H1 (cell line): ENCODE results near the gene TP63. TPM values are rescaled to one million over a fixed set of nuclear protein-coding genes. Genes with fewer than 3 reads are reported as not detected.

Source experiments
- CTCF ChIA-PET: fragments of 300-600 bp; sonication (Branson Sonifier 250); formaldehyde crosslinking; loops from one replicate; lab custom pipeline; 2021; ENCODE audit not compliant: partially characterized antibody; lab: Charles Lee
- POLR2A ChIA-PET: fragments of 300-600 bp; sonication (Branson Sonifier 250); formaldehyde crosslinking; loops from one replicate; lab custom pipeline; 2021; ENCODE audit warnings: inconsistent platforms; ENCODE audit not compliant: partially characterized antibody; lab: Charles Lee
- DNase-seq, 2 experiments: peaks; one replicate each; pipeline versions ENCODE4 v3.0.0 to v3.0.0-alpha.2; 2010 to 2022; ENCODE audit warnings: low spot score in 2 of 2, low read depth in 1 of 2, mixed read lengths in 1 of 2
- FAIRE-seq: peaks from 2 replicates; lab custom pipeline; 2011; peaks lifted over from hg19 to GRCh38; lab: Jason Lieb, UNC
- H2AFZ ChIP-seq: 2 replicates; pipeline ENCODE4 v1.8.1; 2012; ENCODE audit warnings: low read length, inconsistent platforms
- H2AK5ac ChIP-seq: 2 replicates; pipeline ENCODE4 v1.6.1; 2013; ENCODE audit warnings: low read depth, low read length
- H2BK120ac ChIP-seq: replicated peaks from 2 replicates; pipeline ENCODE3; 2013; ENCODE audit warnings: low read depth, low read length, inconsistent platforms
- H2BK12ac ChIP-seq: 2 replicates; pipeline ENCODE4 v1.6.1; 2013; ENCODE audit warnings: low read depth, low read length
- H2BK15ac ChIP-seq: 2 replicates; pipeline ENCODE4 v1.6.1; 2013; ENCODE audit warnings: low read length
- H2BK20ac ChIP-seq: 2 replicates; pipeline ENCODE4 v1.6.1; 2013; ENCODE audit warnings: low read length
- H2BK5ac ChIP-seq: 2 replicates; pipeline ENCODE4 v1.6.1; 2013; ENCODE audit warnings: low read depth, low read length
- H3K14ac ChIP-seq: 2 replicates; pipeline ENCODE4 v1.6.1; 2013; ENCODE audit warnings: inconsistent platforms; ENCODE audit not compliant: insufficient read length
- H3K18ac ChIP-seq: 2 replicates; pipeline ENCODE4 v1.6.1; 2013; ENCODE audit warnings: low read length; ENCODE audit errors: extremely low read depth
- H3K23ac ChIP-seq: 2 replicates; pipeline ENCODE4 v1.6.1; 2013; ENCODE audit warnings: inconsistent platforms; ENCODE audit not compliant: insufficient read length
- H3K23me2 ChIP-seq: 2 replicates; pipeline ENCODE4 v1.6.1; 2013; ENCODE audit warnings: low read depth, low read length
- H3K27ac ChIP-seq: 2 replicates; pipeline ENCODE4 v1.6.1; 2011; ENCODE audit warnings: low read depth, low read length, inconsistent platforms
- H3K27me3 ChIP-seq, 4 experiments: replicated peaks in 1 of 4; 1 replicate in 1 of 4; 2 replicates in 3 of 4; pipeline versions ENCODE4 v1.6.1 to v1.8.1; 2011 to 2013; ENCODE audit warnings: low read length in 3 of 4, mild to moderate bottlenecking in 3 of 4, inconsistent platforms in 2 of 4, mixed read lengths in 2 of 4, moderate library complexity in 1 of 4; ENCODE audit not compliant: control insufficient read depth in 3 of 4, insufficient read depth in 3 of 4; ENCODE audit errors: extremely low read depth in 1 of 4
- H3K36me3 ChIP-seq, 4 experiments: 2 replicates each; pipeline versions ENCODE4 v1.6.1 to v1.8.1; 2011 to 2013; ENCODE audit warnings: mild to moderate bottlenecking in 4 of 4, low read length in 3 of 4, moderate library complexity in 2 of 4, control low read depth in 1 of 4, inconsistent platforms in 1 of 4; ENCODE audit not compliant: insufficient read depth in 4 of 4, control insufficient read depth in 2 of 4
- H3K4ac ChIP-seq: replicated peaks from 2 replicates; pipeline ENCODE3; 2013; ENCODE audit warnings: low read length, low read depth, mixed read lengths, inconsistent platforms; ENCODE audit not compliant: insufficient read length
- H3K4me1 ChIP-seq, 4 experiments: replicated peaks in 1 of 4; 1 replicate in 1 of 4; 2 replicates in 3 of 4; pipeline versions ENCODE4 v1.6.1 to v1.8.1; 2011 to 2013; ENCODE audit warnings: low read length in 3 of 4, inconsistent platforms in 2 of 4, mixed read lengths in 1 of 4; ENCODE audit not compliant: insufficient read depth in 4 of 4, control insufficient read depth in 3 of 4
- H3K4me2 ChIP-seq, 2 experiments: 2 replicates each; pipeline versions ENCODE4 v1.6.1 to v1.8.1; 2011 to 2013; ENCODE audit warnings: low read depth in 2 of 2, low read length in 2 of 2, control low read depth in 1 of 2, inconsistent platforms in 1 of 2, mild to moderate bottlenecking in 1 of 2; ENCODE audit not compliant: insufficient read depth in 1 of 2
- H3K4me3 ChIP-seq, 4 experiments: fragments of 200-600, 300-600 bp in 1 of 4; sonication (generic), shearing (Covaris generic), sonication (Bioruptor Twin) in 1 of 4; 2 replicates each; pipeline versions ENCODE4 v1.5.1 to v1.8.1; 2011 to 2016; ENCODE audit warnings: low read length in 4 of 4, low read depth in 3 of 4, control low read depth in 2 of 4, inconsistent platforms in 2 of 4, mild to moderate bottlenecking in 2 of 4, mixed read lengths in 1 of 4, moderate library complexity in 1 of 4; ENCODE audit not compliant: insufficient read depth in 2 of 4; ENCODE audit errors: extremely low read depth in 1 of 4
- H3K56ac ChIP-seq: replicated peaks from 2 replicates; pipeline ENCODE3; 2013; ENCODE audit warnings: low read depth, mild to moderate bottlenecking, mixed read lengths, low read length, inconsistent platforms; ENCODE audit not compliant: insufficient read length
- H3K79me1 ChIP-seq: 2 replicates; pipeline ENCODE4 v1.6.1; 2013; ENCODE audit warnings: low read depth, low read length, control low read depth
- H3K79me2 ChIP-seq, 2 experiments: 2 replicates each; pipeline versions ENCODE4 v1.6.1 to v1.8.1; 2012 to 2013; ENCODE audit warnings: low read length in 2 of 2, mild to moderate bottlenecking in 2 of 2, inconsistent platforms in 1 of 2; ENCODE audit not compliant: insufficient read depth in 2 of 2, control insufficient read depth in 1 of 2
- H3K9ac ChIP-seq, 4 experiments: replicated peaks in 1 of 4; 1 replicate in 1 of 4; 2 replicates in 3 of 4; pipeline versions ENCODE4 v1.6.1 to v1.8.1; 2011 to 2013; ENCODE audit warnings: low read depth in 3 of 4, low read length in 3 of 4, control low read depth in 2 of 4, mild to moderate bottlenecking in 2 of 4, moderate library complexity in 2 of 4, inconsistent platforms in 1 of 4; ENCODE audit errors: extremely low read depth in 1 of 4
- H3K9me3 ChIP-seq, 2 experiments: 2 replicates each; pipeline versions ENCODE4 v1.6.1 to v1.8.1; 2012 to 2013; ENCODE audit warnings: mild to moderate bottlenecking in 2 of 2, moderate library complexity in 2 of 2, control low read depth in 1 of 2, inconsistent platforms in 1 of 2, low read depth in 1 of 2, low read length in 1 of 2, mixed read lengths in 1 of 2; ENCODE audit not compliant: insufficient read depth in 2 of 2
- H4K20me1 ChIP-seq, 2 experiments: replicated peaks in 1 of 2; 2 replicates each; pipeline versions ENCODE3 to v1.8.1; 2011 to 2013; ENCODE audit warnings: inconsistent platforms in 2 of 2, low read length in 2 of 2, mild to moderate bottlenecking in 1 of 2; ENCODE audit not compliant: insufficient read depth in 2 of 2, control insufficient read depth in 1 of 2
- H4K5ac ChIP-seq: 2 replicates; pipeline ENCODE4 v1.6.1; 2013; ENCODE audit warnings: low read length, low read depth, mixed read lengths, inconsistent platforms; ENCODE audit not compliant: insufficient read length
- H4K8ac ChIP-seq: 2 replicates; pipeline ENCODE4 v1.8.0; 2013; ENCODE audit warnings: mild to moderate bottlenecking, moderate library complexity, low read length, inconsistent platforms; ENCODE audit not compliant: insufficient read depth; ENCODE audit errors: extremely low read depth
- H4K91ac ChIP-seq: replicated peaks from 2 replicates; pipeline ENCODE3; 2013; ENCODE audit warnings: low read length, mixed read lengths, inconsistent platforms; ENCODE audit not compliant: insufficient read length
- ASH2L ChIP-seq: fragments of 200-600, 300-600 bp; sonication (generic); IDR thresholded peaks from one replicate; pipeline ENCODE4 v1.7.1; 2017; ENCODE audit warnings: low read length
- CBX5 ChIP-seq: fragments of 300-800, 300-1000 bp; sonication (generic); IDR thresholded peaks from 2 replicates; pipeline ENCODE4 v1.7.1; 2016; ENCODE audit warnings: antibody characterized with exemption, low read length, low read depth
- JUND ChIP-seq: IDR thresholded peaks from 2 replicates; pipeline ENCODE4 v1.6.1; 2011; ENCODE audit warnings: mild to moderate bottlenecking, improper control_type of control experiment, low read length
- SAP30 ChIP-seq: fragments of 300-600 bp; sonication (generic); IDR thresholded peaks from 2 replicates; pipeline ENCODE4 v1.7.1; 2012; ENCODE audit warnings: low read length, moderate library complexity, mild to moderate bottlenecking, inconsistent platforms; ENCODE audit not compliant: insufficient read depth, insufficient replicate concordance
- SP2 ChIP-seq: IDR thresholded peaks from 2 replicates; pipeline ENCODE4 v1.6.1; 2012; ENCODE audit warnings: mild to moderate bottlenecking, low read length, inconsistent platforms
- TBP ChIP-seq: IDR thresholded peaks from 2 replicates; pipeline ENCODE4 v1.6.1; 2011; ENCODE audit warnings: low read depth, low read length, improper control_type of control experiment
- WGBS, 2 experiments: shearing (Covaris generic) in 1 of 2; methylation state at CpG; one replicate each; pipeline versions ENCODE4 v1.1.6 to v1.1.7; 2013 to 2015; ENCODE audit warnings: low lambda C conversion rate in 2 of 2, mixed read lengths in 2 of 2, inconsistent platforms in 1 of 2, low coverage in 1 of 2, missing lambda C conversion rate in 1 of 2; ENCODE audit not compliant: insufficient replicate concordance in 2 of 2, insufficient coverage in 1 of 2, insufficient read length in 1 of 2; ENCODE audit errors: extremely low coverage in 1 of 2, missing lambda C conversion rate in 1 of 2; 5-methylcytosine and 5-hydroxymethylcytosine counted together
- polyA plus RNA-seq, 7 experiments: library from polyadenylated mRNA; depleted of rRNA in 3 of 7; stranded (reverse) in 5 of 7; unstranded in 2 of 7; fragments of >200 nt in 5 of 7; fragments of 200-250 nt in 2 of 7; gene quantifications; 1 replicate in 5 of 7; 2 replicates in 1 of 7; 4 replicates in 1 of 7; pipeline versions ENCODE4 v1.2.1 to v1.2.3, GENCODE V29; 2011 to 2013; ENCODE audit warnings: missing spikeins in 2 of 7, mixed read lengths in 2 of 7
- total RNA-seq: library from RNA; stranded (reverse); fragmentation: NEBNext Ultra II Directional; extraction: Animal tissue kit (Norgen Biotek cat#: 25700); gene quantifications from 2 replicates; pipeline ENCODE4 v1.2.1, GENCODE V29; 2021
- TF ChIP-seq, protein P1 (sequence below): IDR thresholded peaks from 2 replicates; pipeline ENCODE4 v1.6.1; 2011; ENCODE audit warnings: low read depth, mild to moderate bottlenecking, low read length; ENCODE audit not compliant: insufficient read depth

Gene TP63
- total and polyA plus RNA-seq, 2 of the 8 experiments (the other 6 are each of a cell fraction or from before 2014, with no cell fraction given): not detected

DNA sequence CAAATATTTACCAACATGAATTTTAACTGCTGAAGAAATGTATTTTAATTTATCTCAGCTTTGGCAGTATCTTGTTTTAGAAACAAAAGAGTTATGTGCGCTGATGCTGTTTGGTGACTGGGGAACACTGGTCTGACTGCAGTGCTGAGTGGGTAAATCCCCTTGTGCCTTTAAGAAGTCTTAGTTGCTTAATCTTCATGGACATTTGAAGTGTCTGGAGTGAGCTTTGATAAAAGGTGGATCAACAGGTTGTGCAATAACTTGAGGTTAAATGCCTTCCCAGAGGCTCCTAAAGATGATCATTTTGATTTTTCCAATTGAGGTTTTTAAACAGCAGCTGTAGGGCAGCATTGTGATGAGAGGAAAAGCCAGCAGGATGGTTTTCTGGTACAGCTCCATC lies 68.7 kb downstream of the TP63 start:
- TF ChIP-seq JUND: no peak
- TF ChIP-seq CBX5: no peak
- no peak for TF ChIP-seq ASH2L
- TF ChIP-seq SAP30: no peak
- TF ChIP-seq SP2: no peak
- TF ChIP-seq, protein P1, sequence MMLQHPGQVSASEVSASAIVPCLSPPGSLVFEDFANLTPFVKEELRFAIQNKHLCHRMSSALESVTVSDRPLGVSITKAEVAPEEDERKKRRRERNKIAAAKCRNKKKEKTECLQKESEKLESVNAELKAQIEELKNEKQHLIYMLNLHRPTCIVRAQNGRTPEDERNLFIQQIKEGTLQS: no peak
- TF ChIP-seq TBP: no peak
- no peak overlapping the region for H3K56ac ChIP-seq
- H4K20me1 ChIP-seq: no peaks in the 10 kb centered on the region
- H2BK15ac ChIP-seq: no peak overlapping the region
- no peak overlapping the region for H3K4me2 ChIP-seq
- no peak overlapping the region for H2AFZ ChIP-seq
- no peak overlapping the region for H4K91ac ChIP-seq
- CTCF ChIA-PET: interaction anchor here (0.6 to 1.4 kb wide), 9 partner anchors 10 to 432 kb away, joined by 3 to 5 read pairs (median 3); no protein-coding TSS in a partner anchor
- 100% methylated on average over 1 of the region's 1 CpG; no CpG with 5 or more reads in 1 of the 2 experiments for WGBS, 2 experiments
- no peak for FAIRE-seq
- no peaks in the 10 kb centered on the region for H3K79me2 ChIP-seq
- H3K36me3 ChIP-seq: no peaks in the 10 kb centered on the region
- H3K9ac ChIP-seq: no peak overlapping the region
- H2BK5ac ChIP-seq: no peak overlapping the region
- no peak overlapping the region for H2AK5ac ChIP-seq
- no peaks in the 10 kb centered on the region for H3K79me1 ChIP-seq
- DNase-seq: no peak
- H3K18ac ChIP-seq: no peak overlapping the region
- H3K4me1 ChIP-seq: peaks cover 0 to 3% (median 0%) of the 10 kb centered on the region in 4 experiments; a peak in 1 of 7 replicates
- H2BK12ac ChIP-seq: no peak overlapping the region
- no peak overlapping the region for H3K4me3 ChIP-seq
- no peaks in the 10 kb centered on the region for H3K9me3 ChIP-seq
- no peaks in the 10 kb centered on the region for H3K27me3 ChIP-seq
- no peak overlapping the region for H3K27ac ChIP-seq
- H3K23ac ChIP-seq: no peak overlapping the region
- no peak overlapping the region for H3K4ac ChIP-seq
- no peak overlapping the region for H2BK120ac ChIP-seq
- H3K23me2 ChIP-seq: no peaks in the 10 kb centered on the region
- POLR2A ChIA-PET: no interaction called here
- no peak overlapping the region for H4K8ac ChIP-seq
- H2BK20ac ChIP-seq: no peak overlapping the region
- no peak overlapping the region for H3K14ac ChIP-seq
- H4K5ac ChIP-seq: no peak overlapping the region
